HG03354 (cell line): ENCODE measurements around the gene TSC22D1.
A peak's percentile ranks its signal among the peaks of the same experiment; 100 is the strongest.

ENCODE experiments used
- ATAC-seq: cut with Tn5 transposase; IDR thresholded peaks from one replicate; pipeline ENCODE4 v1.9.1; 2021; ENCODE audit warnings: mild to moderate bottlenecking; ENCODE audit not compliant: unreplicated experiment, poor library complexity, severe bottlenecking

TSC22D1 gene

DNA sequence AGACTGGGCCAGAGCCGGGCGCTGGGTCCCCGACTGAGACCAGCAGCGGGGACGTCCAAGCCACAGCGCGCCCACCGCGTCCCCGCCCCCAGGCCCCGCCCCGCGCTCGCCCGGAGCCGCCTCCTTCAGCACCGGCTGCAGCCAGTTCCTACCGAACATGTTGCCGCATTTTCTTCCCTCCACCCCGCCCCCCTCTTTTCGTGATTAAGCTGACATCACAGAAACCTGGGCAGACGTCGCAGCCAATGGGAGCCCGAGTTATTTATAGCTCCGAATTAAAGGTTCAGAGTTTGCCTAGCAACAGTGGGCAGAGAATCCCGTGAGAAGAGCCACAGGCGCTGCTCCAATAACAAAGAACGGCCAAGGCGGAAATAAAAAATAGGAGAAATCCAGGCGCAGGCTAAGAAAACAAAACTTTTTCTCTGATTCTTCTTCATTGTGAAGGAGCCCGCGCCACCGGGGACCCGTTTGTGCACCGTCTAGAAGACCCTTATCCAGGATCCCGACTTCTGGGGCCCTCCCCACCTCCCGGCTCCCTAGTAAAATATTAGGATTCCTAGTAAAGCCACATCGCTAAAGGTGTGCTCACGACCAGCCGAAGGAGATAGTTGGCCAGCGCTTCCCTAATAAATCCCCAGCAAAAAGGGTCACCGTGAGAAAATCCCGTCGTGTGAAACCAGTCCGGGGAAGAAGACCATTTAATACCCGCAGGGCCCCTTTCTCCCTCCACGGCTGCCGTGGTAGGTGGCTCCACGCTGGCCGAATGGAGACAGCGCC lies 140.8 kb downstream of the TSC22D1 start:
- ATAC-seq, result peak; percentile 70

- no peak for ATAC-seq
Measured at GRCh38 chr13:44434766-44435141, 141.4 kb downstream of the TSC22D1 start.

DNA sequence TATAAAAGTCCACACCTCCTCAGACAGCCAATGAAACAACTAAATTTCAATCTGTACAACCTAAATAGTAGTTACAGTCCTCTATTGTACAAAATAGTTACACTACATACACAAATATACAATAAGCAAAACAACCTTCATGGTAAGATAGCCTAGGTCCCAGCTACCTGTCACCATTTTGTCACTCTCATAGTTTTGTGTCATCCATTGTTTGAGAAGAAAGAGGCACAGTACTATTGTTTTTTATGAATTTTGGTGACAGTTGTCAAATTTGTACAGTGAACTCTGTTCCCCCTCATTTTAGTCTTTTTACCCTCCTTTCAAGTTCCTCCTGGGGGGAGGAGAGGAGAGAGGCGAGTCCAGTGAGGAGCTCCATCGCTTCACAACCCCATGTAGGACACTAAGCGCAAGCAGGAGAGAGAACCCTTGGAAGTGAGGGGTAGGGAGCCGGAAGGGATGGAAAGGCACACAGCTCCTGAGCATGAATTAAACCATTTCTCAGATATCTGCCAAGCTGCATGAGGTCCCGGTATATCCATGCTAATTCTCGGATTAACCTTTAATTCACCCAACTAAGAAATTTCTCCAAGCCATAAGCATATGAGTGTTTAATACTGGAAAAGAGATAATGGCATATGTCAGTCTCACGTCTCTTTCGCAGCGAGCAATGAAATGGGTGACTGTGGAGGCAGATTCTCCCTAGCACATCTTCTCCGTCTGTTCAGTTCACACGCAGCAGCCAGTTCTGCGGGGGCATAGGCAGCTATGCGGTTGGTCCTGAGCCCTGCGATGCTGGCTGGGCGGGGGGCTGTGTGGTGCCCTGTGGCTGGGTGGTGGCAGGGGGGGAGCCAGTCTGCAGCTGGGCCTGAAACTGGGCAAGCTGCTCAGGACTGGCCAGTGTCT lies 142.0 kb downstream of the TSC22D1 start:
- no peak for ATAC-seq

GRCh38 chr13:44432650-44433049 lies 143.5 kb downstream of the TSC22D1 start:
- ATAC-seq, result no peak

DNA sequence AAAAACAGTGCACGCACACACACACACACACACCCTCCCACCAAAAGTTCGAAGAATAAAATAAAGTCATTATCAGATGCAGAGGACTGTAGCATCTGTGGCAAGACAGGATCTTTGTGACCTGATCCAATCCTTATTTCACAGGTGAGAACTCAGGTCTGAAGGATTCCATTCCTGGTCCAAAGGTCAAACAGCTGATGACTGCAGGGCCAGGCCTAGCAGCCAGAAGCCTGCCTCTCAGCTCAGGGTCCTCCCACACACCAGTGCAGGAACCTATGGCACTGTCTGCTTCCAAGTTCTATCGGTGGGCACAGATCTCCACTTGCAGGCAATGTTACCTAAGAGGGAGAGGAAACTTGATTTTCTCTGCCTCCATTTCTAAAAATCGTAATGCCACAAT lies 145.0 kb downstream of the TSC22D1 start:
- ATAC-seq, result no peak

DNA sequence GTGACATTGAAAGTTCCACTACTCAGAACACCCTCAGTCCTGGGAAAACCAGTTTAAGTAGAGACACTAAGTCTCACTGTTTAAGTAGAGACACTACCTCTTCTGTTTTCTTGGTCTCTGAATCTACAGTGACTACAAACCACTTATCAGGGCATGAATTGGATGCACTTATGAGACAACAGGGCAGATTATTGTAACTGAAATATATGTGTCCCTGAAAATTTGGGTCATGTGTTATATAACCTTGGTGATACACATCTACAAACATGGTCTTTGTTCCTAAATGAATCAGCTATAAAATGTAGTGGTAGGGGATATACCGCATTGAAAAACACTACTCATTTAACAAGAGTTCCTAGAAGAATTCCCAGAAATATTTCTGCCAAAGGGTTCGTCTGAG lies 146.8 kb downstream of the TSC22D1 start:
- no peak for ATAC-seq

DNA sequence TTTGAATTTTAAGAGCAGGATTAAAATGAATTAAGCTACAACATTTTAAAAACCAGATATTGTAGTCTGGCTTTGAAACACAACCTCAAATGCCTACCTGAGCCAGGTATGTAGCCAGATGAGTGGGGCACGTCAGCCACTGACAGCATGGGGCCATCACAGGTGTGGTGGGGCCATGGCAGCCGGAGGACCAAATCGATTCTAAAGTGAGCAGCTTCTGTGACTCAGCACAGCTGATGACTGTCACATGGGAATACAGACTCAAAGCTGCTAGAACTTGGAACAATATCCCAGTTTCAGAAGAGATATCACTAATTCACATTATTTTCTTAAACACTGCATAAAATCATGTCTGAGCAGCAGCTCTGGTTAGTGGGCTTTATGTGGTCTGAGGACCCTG lies 149.7 kb downstream of the TSC22D1 start:
- ATAC-seq, result no peak

DNA sequence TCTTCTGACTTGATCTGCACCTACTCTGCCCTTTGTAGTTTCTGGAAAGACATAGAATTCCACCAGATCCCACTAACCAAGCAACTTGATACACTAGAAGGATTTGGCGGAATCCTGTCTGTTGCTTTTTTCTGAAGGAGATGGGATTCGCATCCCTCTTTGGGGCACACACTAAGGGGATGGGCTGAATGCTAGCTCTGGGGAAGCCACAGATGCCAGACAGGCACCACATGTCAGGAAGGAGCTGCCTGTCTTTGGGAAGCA lies 150.4 kb downstream of the TSC22D1 start:
- ATAC-seq, result no peak

- no peak for ATAC-seq
Measured at GRCh38 chr13:44425041-44425814, 150.9 kb downstream of the TSC22D1 start.

DNA sequence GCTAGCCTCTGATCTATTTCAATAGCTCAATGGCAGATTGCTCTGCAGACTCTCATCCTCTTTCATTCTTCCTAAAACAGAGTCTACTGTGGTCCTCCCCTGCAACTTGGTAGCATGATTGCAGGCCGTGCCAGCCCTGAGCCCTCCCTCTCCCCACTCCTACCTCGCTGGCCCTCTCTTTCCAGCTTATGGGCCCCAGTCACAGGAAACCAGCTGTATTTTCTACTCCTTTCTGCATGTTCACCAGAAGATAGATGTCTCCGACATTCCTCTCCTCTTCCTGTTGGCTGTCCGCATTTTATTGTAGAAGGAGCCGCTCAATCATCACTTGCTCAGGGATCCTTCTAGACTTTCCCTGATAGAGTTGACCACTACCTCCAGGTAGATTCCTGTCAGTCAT lies 152.3 kb downstream of the TSC22D1 start:
- no peak for ATAC-seq

DNA sequence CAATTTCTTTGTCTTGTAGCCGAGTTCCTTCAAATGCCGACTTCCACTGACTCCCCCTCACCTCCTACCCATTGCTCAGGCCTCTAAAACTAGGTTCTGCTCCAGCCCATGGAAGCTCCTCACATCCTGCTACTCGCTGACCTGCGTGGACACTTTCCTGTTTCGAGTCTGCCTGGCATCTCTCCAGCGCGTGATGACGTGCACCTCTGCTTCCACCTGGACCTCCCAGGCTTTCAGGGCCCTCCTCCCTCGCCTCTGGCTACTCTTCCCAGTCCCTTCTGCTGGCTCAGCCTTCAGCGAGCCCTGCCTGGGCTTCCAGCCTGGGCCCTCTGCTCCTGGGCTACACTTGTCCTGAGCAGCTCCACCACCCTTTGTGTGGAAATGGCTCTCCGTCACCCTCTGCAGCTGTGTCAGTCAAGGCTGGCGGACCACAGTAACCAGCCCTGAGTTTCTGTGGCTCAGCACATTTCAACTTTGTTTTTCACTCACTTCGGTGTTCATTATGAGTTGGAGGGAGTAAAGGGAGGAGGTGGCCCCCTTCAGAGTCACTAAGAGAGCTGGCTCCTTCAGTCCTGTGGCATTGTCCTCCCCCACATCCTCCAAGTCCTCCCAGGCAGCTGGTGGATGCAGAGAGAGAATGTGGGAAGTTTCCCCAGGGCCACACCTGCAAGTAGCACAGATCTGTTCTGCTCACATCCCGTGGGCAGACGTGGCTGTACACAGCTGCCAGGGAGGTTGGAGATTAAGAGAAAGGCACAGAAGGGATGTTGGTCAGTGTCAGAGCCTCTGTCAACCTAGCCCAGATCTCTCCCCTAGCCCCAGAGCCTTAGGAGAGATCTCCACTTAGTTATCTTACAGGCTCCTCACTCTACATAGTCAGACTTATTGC lies 153.1 kb downstream of the TSC22D1 start:
- no peak for ATAC-seq

DNA sequence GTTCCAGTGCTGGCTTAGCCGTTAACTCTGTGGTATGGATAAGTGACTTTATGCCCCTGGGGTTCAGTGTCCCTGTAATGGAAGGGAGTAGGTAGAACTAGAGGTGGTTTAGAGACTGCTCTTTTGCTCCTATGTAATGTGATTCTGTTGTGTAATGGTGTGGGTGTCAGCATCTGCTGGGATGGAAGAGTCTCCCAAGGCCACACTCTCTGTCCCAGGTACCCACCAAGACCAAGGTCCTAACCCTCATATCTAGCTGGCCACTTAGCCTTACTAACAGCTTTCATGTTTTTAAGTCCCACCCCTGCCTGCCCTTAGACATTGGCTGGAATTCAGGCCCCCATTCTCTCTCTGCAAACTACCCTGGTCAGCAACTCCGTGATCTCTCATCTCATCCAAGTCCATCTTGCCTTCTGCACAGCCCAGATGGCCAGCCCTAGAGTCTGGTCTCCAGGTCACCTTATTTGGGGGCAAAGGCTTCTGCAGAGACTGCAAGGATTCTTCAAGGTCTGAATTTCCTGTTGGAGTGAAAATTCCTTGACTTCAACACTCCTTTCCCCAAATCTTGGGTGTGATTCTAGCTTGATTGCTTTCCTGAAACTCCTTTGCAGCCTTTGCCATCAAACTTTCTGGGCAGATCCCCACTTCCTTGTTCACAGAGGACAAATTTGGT lies 154.1 kb downstream of the TSC22D1 start:
- ATAC-seq, result no peak

DNA sequence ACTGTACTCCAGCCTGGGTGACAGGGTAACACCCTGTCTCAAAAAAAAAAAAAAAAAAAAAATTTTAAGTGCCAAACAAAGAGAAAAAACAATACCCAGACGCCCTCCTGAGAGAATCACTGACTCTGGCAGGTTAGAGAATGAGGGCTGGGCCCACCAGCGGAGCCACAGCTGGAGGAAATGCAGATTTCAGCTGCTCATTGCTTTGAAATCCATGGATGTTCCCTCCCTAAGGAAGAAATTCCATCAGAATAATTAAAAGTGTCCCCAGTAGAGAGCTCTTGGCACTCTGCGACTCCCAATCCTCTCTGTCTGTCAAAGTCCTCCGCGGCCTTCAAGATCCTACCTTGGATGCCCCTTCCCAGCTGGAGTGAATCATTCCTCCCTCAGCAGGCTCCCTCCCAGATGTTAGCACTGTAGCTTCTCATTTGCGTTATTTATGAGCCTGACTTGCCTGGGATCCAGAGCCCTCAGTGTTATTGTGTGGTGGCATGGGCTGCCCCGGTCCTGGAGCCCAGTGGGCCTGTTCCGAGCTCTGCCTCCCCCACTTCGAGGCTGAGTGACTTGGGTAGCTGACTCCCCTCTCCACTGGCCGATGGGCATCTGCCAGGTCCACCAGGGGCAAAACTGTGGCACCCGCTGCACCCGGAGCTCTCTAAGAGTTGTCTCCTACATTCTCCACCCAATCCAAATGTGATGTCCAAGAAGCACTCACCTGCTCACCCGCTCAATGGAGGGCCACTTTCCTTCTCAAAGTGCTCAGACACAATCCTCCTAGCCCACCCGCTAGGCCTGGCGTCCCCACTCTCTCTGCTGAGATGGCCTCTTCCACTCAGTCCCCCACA lies 155.5 kb downstream of the TSC22D1 start:
- no peak for ATAC-seq

- ATAC-seq, result no peak
Measured at GRCh38 chr13:44417876-44418275, 158.3 kb downstream of the TSC22D1 start.

DNA sequence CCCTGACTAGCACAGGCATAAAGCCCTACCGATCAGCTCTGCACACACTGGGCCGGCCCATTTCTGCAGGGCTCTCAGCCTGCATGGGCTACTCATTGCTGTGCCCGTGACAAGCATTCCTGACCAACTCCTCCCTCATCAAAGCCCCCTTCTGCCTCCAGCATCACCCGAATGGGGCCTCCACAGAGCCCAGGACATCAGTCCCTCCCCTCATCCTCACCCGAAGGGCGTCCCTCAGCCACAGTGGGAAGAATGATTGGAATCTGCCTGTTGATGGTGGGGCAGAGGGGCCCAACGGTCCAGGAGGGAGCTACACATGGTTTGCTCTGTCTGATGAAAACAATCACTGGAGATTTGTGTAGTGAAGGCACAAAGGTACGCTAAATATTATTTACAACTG lies 158.7 kb downstream of the TSC22D1 start:
- ATAC-seq, result no peak

- ATAC-seq, result no peak
Measured at GRCh38 chr13:44416744-44417143, 159.4 kb downstream of the TSC22D1 start.

- no peak for ATAC-seq
Measured at GRCh38 chr13:44416301-44416700, 159.8 kb downstream of the TSC22D1 start.

DNA sequence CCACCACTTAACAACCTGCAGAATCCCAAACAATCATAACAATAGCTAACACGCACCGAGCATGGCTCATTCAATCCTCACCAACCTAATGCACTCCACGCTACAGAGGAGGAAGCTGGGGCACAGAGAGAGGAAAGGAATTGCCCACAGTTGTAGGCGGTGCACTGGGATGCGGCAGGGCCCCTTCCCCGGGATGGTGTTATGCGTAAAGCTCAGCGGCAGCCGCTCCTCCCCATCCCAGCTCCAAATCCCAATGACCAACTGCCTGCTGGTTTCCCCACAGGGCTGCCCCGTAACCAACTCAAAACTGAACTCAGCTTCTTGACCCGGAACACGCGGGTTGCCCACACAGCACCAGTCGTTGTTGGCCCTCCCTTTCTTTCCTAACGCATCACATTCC lies 160.3 kb downstream of the TSC22D1 start:
- ATAC-seq, result no peak
